AML-193 (cell line): ENCODE measurements around the gene SIGLEC14.
"Not testable (repeated sequence)": the region's sequence is repeated elsewhere in the genome, so short reads cannot be mapped to it uniquely, and the experiment has no call there.

Experiments used
- DNase-seq, 2 experiments: peaks; one replicate each; lab custom pipeline; 2025; lab: John Stamatoyannopoulos, UW

Gene SIGLEC14

GRCh38 chr19:51646730-51647129 lies at the start of gene SIGLEC14:
TSS of gene SIGLEC14 (minus strand) at chr19:51646825. CDS start at chr19:51646759, 66 bp downstream.
- DNase-seq = not testable (repeated sequence)

- DNase-seq = no peak
Observed at GRCh38 chr19:51695702-51696315, 49.2 kb upstream of the SIGLEC14 start.

GRCh38 chr19:51695088-51695487 lies 48.5 kb upstream of the SIGLEC14 start:
- DNase-seq = no peak

GRCh38 chr19:51694318-51695085 lies 47.9 kb upstream of the SIGLEC14 start:
- no peak for DNase-seq

GRCh38 chr19:51693819-51694218 lies 47.2 kb upstream of the SIGLEC14 start:
- DNase-seq = no peak

GRCh38 chr19:51693260-51693659 lies 46.6 kb upstream of the SIGLEC14 start, which contains the start of gene SPACA6:
TSS of gene SPACA6 (plus strand) at chr19:51693330. CDS start at chr19:51693527, 197 bp downstream.
- no peak for DNase-seq

- DNase-seq = no peak
Observed at GRCh38 chr19:51692468-51692867, 45.8 kb upstream of the SIGLEC14 start.

- DNase-seq = no peak
Observed at GRCh38 chr19:51691584-51692428, 45.2 kb upstream of the SIGLEC14 start.

GRCh38 chr19:51691074-51691583 lies 44.5 kb upstream of the SIGLEC14 start:
- peak in 1 of 2 experiments; percentile 5 for DNase-seq

- DNase-seq = peak; percentile 5 to 6
Observed at GRCh38 chr19:51690454-51691073, 43.9 kb upstream of the SIGLEC14 start.

GRCh38 chr19:51689751-51690453 lies 43.3 kb upstream of the SIGLEC14 start:
- DNase-seq = peak in 1 of 2 experiments; percentile 20

- peak; percentile 29 to 30 for DNase-seq
Observed at GRCh38 chr19:51688671-51689571, 42.3 kb upstream of the SIGLEC14 start.

GRCh38 chr19:51687791-51688670 lies 41.4 kb upstream of the SIGLEC14 start:
- no peak for DNase-seq

- DNase-seq = no peak
Observed at GRCh38 chr19:51686171-51686570, 39.5 kb upstream of the SIGLEC14 start.

- DNase-seq = no peak
Observed at GRCh38 chr19:51681286-51681941, 34.8 kb upstream of the SIGLEC14 start.

- no peak for DNase-seq
Observed at GRCh38 chr19:51680474-51680873, 33.8 kb upstream of the SIGLEC14 start.

GRCh38 chr19:51676566-51677083 lies 30.0 kb upstream of the SIGLEC14 start:
- DNase-seq = no peak

GRCh38 chr19:51675911-51676565 lies 29.4 kb upstream of the SIGLEC14 start:
- peak; percentile 44 to 68 for DNase-seq
